ENCODE data around the gene BNC2. TPM values are rescaled to one million over a fixed set of nuclear protein-coding genes. Genes with fewer than 3 reads are reported as not detected.

The BNC2 gene
- total RNA-seq, 2 experiments from 2014 or later, result not detected

GRCh38 chr9:16690628-16691027 lies 179.8 kb downstream of the BNC2 start:
- TF ChIP-seq EZH2phosphoT487 (IDR thresholded peaks at IDR 0.05; ENCODE audit: borderline replicate concordance, low read depth, low read length) (no peak), CTCF (conservative IDR thresholded peaks at IDR 0.05; ENCODE audit: low read length) (no peak)
- Histone ChIP-seq H3K79me2 (ENCODE audit: insufficient read depth, low read depth, low read length) (no peaks in the 10 kb centered on the region), H3K27ac (ENCODE audit: low read depth, low read length, poor library complexity, severe bottlenecking) (no peak overlapping the region), H3K4me1 (ENCODE audit: insufficient read depth, low read length, poor library complexity, severe bottlenecking) (no peaks in the 10 kb centered on the region), H3K9me2 (ENCODE audit: insufficient read depth, low read length) (no peaks in the 10 kb centered on the region), H3K36me3 (ENCODE audit: insufficient read depth, low read length) (no peaks in the 10 kb centered on the region), H4K20me1 (ENCODE audit: insufficient read depth, low read length) (no peaks in the 10 kb centered on the region), H3K9me3 (ENCODE audit: low read length) (no peaks in the 10 kb centered on the region), H3K4me3 (ENCODE audit: low read depth, low read length, poor library complexity, severe bottlenecking) (no peak overlapping the region), H2AFZ (ENCODE audit: low read length) (no peak overlapping the region), H3K4me2 (ENCODE audit: low read length) (no peak overlapping the region)
- intact Hi-C loops (cut with micrococcal nuclease; ENCODE audit: unreplicated experiment), result no loop called here
- CTCF ChIA-PET (ENCODE audit: unreplicated experiment), result no interaction called here
- POLR2A ChIA-PET, result no interaction called here
- no peak for DNase-seq (ENCODE audit: low spot score)
- no TSS peak for BruUV-seq (replicated peaks)

- Histone ChIP-seq H2AFZ (ENCODE audit: low read length) (no peak overlapping the region), H3K36me3 (ENCODE audit: insufficient read depth, low read length) (no peaks in the 10 kb centered on the region), H3K79me2 (ENCODE audit: insufficient read depth, low read depth, low read length) (no peaks in the 10 kb centered on the region), H3K9me3 (ENCODE audit: low read length) (no peaks in the 10 kb centered on the region), H3K4me2 (ENCODE audit: low read length) (no peak overlapping the region), H3K4me1 (ENCODE audit: insufficient read depth, low read length, poor library complexity, severe bottlenecking) (no peaks in the 10 kb centered on the region), H3K4me3 (ENCODE audit: low read depth, low read length, poor library complexity, severe bottlenecking) (no peak overlapping the region), H3K27ac (ENCODE audit: low read depth, low read length, poor library complexity, severe bottlenecking) (no peak overlapping the region), H4K20me1 (ENCODE audit: insufficient read depth, low read length) (no peaks in the 10 kb centered on the region), H3K9me2 (ENCODE audit: insufficient read depth, low read length) (no peaks in the 10 kb centered on the region)
- POLR2A ChIA-PET, result no interaction called here
- no peak for DNase-seq (ENCODE audit: low spot score)
- no TSS peak for BruUV-seq (replicated peaks)
- intact Hi-C loops (cut with micrococcal nuclease; ENCODE audit: unreplicated experiment), result no loop called here
- TF ChIP-seq EZH2phosphoT487 (IDR thresholded peaks at IDR 0.05; ENCODE audit: borderline replicate concordance, low read depth, low read length) (no peak), CTCF (conservative IDR thresholded peaks at IDR 0.05; ENCODE audit: low read length) (no peak)
- CTCF ChIA-PET (ENCODE audit: unreplicated experiment), result no interaction called here
These were observed 180.3 kb downstream of the BNC2 start for GRCh38 chr9:16690205-16690604.

GRCh38 chr9:16689351-16689938 lies 181.0 kb downstream of the BNC2 start:
- TF ChIP-seq CTCF (conservative IDR thresholded peaks at IDR 0.05; ENCODE audit: low read length), result no peak
- no peak for TF ChIP-seq EZH2phosphoT487 (IDR thresholded peaks at IDR 0.05; ENCODE audit: borderline replicate concordance, low read depth, low read length)
- Histone ChIP-seq H3K79me2 (ENCODE audit: insufficient read depth, low read depth, low read length) (no peaks in the 10 kb centered on the region), H3K4me3 (ENCODE audit: low read depth, low read length, poor library complexity, severe bottlenecking) (no peak overlapping the region), H3K36me3 (ENCODE audit: insufficient read depth, low read length) (no peaks in the 10 kb centered on the region), H3K9me3 (ENCODE audit: low read length) (no peaks in the 10 kb centered on the region), H2AFZ (ENCODE audit: low read length) (no peak overlapping the region), H3K4me1 (ENCODE audit: insufficient read depth, low read length, poor library complexity, severe bottlenecking) (no peaks in the 10 kb centered on the region), H3K27ac (ENCODE audit: low read depth, low read length, poor library complexity, severe bottlenecking) (no peak overlapping the region), H3K4me2 (ENCODE audit: low read length) (no peak overlapping the region), H3K9me2 (ENCODE audit: insufficient read depth, low read length) (no peaks in the 10 kb centered on the region), H4K20me1 (ENCODE audit: insufficient read depth, low read length) (no peaks in the 10 kb centered on the region)
- no peak for DNase-seq (ENCODE audit: low spot score)
- intact Hi-C loops (cut with micrococcal nuclease; ENCODE audit: unreplicated experiment), result no loop called here
- no TSS peak for BruUV-seq (replicated peaks)
- ChIA-PET CTCF (ENCODE audit: unreplicated experiment) (no interaction called here), POLR2A (interaction anchor here (0.6 to 0.8 kb wide), 2 partner anchors 50 to 56 kb away, joined by 3 to 9 read pairs; no protein-coding TSS in a partner anchor)

Measured in OCI-LY7 (cell line).